Measurements from ENCODE around the gene RNF168.
A peak's percentile ranks its signal among the peaks of the same experiment; 100 is the strongest.
"Not testable (repeated sequence)": the region's sequence is repeated elsewhere in the genome, so short reads cannot be mapped to it uniquely, and the experiment has no call there.

RNF168 gene

GRCh38 chr3:196503196-196504076, at the start of gene RNF168:
Gene RNF168, minus strand, starts transcription at chr3:196503768. Its CDS starts 595 bp downstream, at chr3:196503173.
- DNase-seq (ENCODE audit: extremely low read depth in 1 of 2, low read depth in 1 of 2) = peak; percentile 95 to 98

GRCh38 chr3:196552253-196552652, 48.7 kb upstream of the RNF168 start:
- no peak for DNase-seq (ENCODE audit: extremely low read depth in 1 of 2, low read depth in 1 of 2)

GRCh38 chr3:196550172-196550571, 46.6 kb upstream of the RNF168 start:
- DNase-seq (ENCODE audit: extremely low read depth in 1 of 2, low read depth in 1 of 2) = not testable (repeated sequence)

- not testable (repeated sequence) for DNase-seq (ENCODE audit: extremely low read depth in 1 of 2, low read depth in 1 of 2)
Measured at GRCh38 chr3:196549312-196549711, 45.7 kb upstream of the RNF168 start.

- no peak for DNase-seq (ENCODE audit: extremely low read depth in 1 of 2, low read depth in 1 of 2)
Measured at GRCh38 chr3:196547067-196547466, 43.5 kb upstream of the RNF168 start.

- no peak for DNase-seq (ENCODE audit: extremely low read depth in 1 of 2, low read depth in 1 of 2)
Measured at GRCh38 chr3:196546537-196546936, 43.0 kb upstream of the RNF168 start.

GRCh38 chr3:196544491-196544992, 41.0 kb upstream of the RNF168 start:
- no peak for DNase-seq (ENCODE audit: extremely low read depth in 1 of 2, low read depth in 1 of 2)

- no peak for DNase-seq (ENCODE audit: extremely low read depth in 1 of 2, low read depth in 1 of 2)
Measured at GRCh38 chr3:196541684-196542445, 38.3 kb upstream of the RNF168 start.

- DNase-seq (ENCODE audit: extremely low read depth in 1 of 2, low read depth in 1 of 2) = peak in 1 of 2 donors; percentile 16
Measured at GRCh38 chr3:196537319-196537984, 33.9 kb upstream of the RNF168 start.

- DNase-seq (ENCODE audit: extremely low read depth in 1 of 2, low read depth in 1 of 2) = no peak
Measured at GRCh38 chr3:196533260-196533681, 29.7 kb upstream of the RNF168 start.

- DNase-seq (ENCODE audit: extremely low read depth in 1 of 2, low read depth in 1 of 2) = no peak
Measured at GRCh38 chr3:196531418-196531817, 27.9 kb upstream of the RNF168 start.

GRCh38 chr3:196528639-196529233, 25.2 kb upstream of the RNF168 start:
- DNase-seq (ENCODE audit: extremely low read depth in 1 of 2, low read depth in 1 of 2) = peak; percentile 71 to 76

- DNase-seq (ENCODE audit: extremely low read depth in 1 of 2, low read depth in 1 of 2) = no peak
Measured at GRCh38 chr3:196525141-196525540, 21.6 kb upstream of the RNF168 start.

GRCh38 chr3:196524527-196524926, 21.0 kb upstream of the RNF168 start:
- no peak for DNase-seq (ENCODE audit: extremely low read depth in 1 of 2, low read depth in 1 of 2)

- DNase-seq (ENCODE audit: extremely low read depth in 1 of 2, low read depth in 1 of 2) = no peak
Measured at GRCh38 chr3:196523841-196524240, 20.3 kb upstream of the RNF168 start.

- not testable (repeated sequence) for DNase-seq (ENCODE audit: extremely low read depth in 1 of 2, low read depth in 1 of 2)
Measured at GRCh38 chr3:196521291-196521690, 17.7 kb upstream of the RNF168 start.

GRCh38 chr3:196519718-196520082, 16.1 kb upstream of the RNF168 start:
- no peak for DNase-seq (ENCODE audit: extremely low read depth in 1 of 2, low read depth in 1 of 2)

- peak in 1 of 2 donors; percentile 44 for DNase-seq (ENCODE audit: extremely low read depth in 1 of 2, low read depth in 1 of 2)
Measured at GRCh38 chr3:196518966-196519717, 15.6 kb upstream of the RNF168 start.

- no peak for DNase-seq (ENCODE audit: extremely low read depth in 1 of 2, low read depth in 1 of 2)
Measured at GRCh38 chr3:196517919-196518318, 14.4 kb upstream of the RNF168 start.

Measured in stimulated activated CD8-positive, alpha-beta memory T cell treated with anti-CD3 and anti-CD28 coated beads, Interleukin-7, amount 100 ng/mL, for 48 hours (primary cell).